ENCODE measurements around the gene ACAA1. TPM values are rescaled to one million over a fixed set of nuclear protein-coding genes. Genes with fewer than 3 reads are reported as not detected.
"Not testable (repeated sequence)": the region's sequence is repeated elsewhere in the genome, so short reads cannot be mapped to it uniquely, and the experiment has no call there.

The ACAA1 gene
- total RNA-seq, 1 donor from 2014 or later, result 24.6 TPM

GRCh38 chr3:38083254-38083653 lies 53.7 kb downstream of the ACAA1 start:
- DNase-seq (ENCODE audit: low spot score), result not testable (repeated sequence)

DNA sequence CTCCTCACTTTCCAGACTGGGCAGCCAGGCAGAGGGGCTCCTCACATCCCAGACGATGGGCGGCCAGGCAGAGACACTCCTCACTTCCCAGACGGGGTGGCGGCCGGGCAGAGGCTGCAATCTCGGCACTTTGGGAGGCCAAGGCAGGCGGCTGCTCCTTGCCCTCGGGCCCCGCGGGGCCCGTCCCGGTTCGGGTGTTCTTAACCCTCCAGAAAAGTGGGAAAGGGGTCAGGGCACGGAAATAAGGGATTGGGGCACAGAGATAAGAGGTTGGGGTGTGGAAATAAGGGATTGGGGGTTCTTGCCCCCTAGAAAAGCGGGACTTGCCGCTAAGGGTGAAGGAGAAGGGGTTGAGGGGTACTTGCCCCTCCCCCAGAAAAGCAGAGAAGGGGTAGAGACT lies 54.6 kb downstream of the ACAA1 start:
- not testable (repeated sequence) for DNase-seq (ENCODE audit: low spot score)

DNA sequence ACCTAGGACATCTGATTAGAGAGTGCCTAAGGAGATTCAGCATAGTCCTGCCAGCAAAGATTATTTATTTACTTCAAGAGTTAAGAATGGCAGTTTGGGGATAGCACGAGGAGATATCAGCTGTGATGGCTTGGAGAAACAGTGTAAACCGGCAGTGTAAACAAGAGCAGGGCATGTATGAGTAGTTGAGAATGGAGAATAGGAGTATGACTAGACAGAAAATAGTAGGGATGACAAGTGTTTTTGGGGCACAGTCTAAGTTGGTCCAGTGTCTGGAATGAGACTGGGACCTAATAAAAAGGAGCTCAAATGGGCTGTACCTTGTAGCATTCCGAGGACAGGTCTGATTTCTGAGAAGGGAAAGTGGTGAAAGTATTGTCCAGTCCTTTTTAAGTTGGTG lies 59.9 kb downstream of the ACAA1 start:
- DNase-seq (ENCODE audit: low spot score), result not testable (repeated sequence)

Other genes with a start within 250 kb of the ACAA1 start
- gene VILL, start 146.3 kb downstream of the ACAA1 start, total RNA-seq (ENCODE audit: insufficient read depth, low replicate concordance), result 19.5 TPM
- gene PLCD1, start 107.5 kb downstream of the ACAA1 start, total RNA-seq (ENCODE audit: insufficient read depth, low replicate concordance), result 31.1 TPM
- 0.24 TPM for gene DLEC1, start 97.9 kb downstream of the ACAA1 start, total RNA-seq (ENCODE audit: insufficient read depth, low replicate concordance)
- gene MYD88, start 1.5 kb upstream of the ACAA1 start, total RNA-seq (ENCODE audit: insufficient read depth, low replicate concordance), result 16.4 TPM
- gene OXSR1, start 28.4 kb upstream of the ACAA1 start, total RNA-seq (ENCODE audit: insufficient read depth, low replicate concordance), result 56.6 TPM
- 0.48 TPM for gene SLC22A13, start 128.7 kb upstream of the ACAA1 start, total RNA-seq (ENCODE audit: insufficient read depth, low replicate concordance)
- gene SLC22A14, start 145.2 kb upstream of the ACAA1 start, total RNA-seq (ENCODE audit: insufficient read depth, low replicate concordance), result 0.96 TPM
- gene XYLB, start 209.7 kb upstream of the ACAA1 start, total RNA-seq (ENCODE audit: insufficient read depth, low replicate concordance), result 1.4 TPM